Ascending aorta (tissue), 2 donors: Measurements from ENCODE around the gene CPN1. TPM values are rescaled to one million over a fixed set of nuclear protein-coding genes. Genes with fewer than 3 reads are reported as not detected.

ENCODE experiments used
- DNase-seq, 2 donors: peaks; one replicate each; pipeline ENCODE4 v3.0.0-alpha.2; 2019; ENCODE audit warnings: low spot score in 2 of 2
- H3K27ac ChIP-seq, 2 donors: fragments of 200-600 bp; sonication (generic); one replicate each; pipeline ENCODE4 v1.5.1; 2016 to 2017; ENCODE audit warnings: mild to moderate bottlenecking in 1 of 2
- H3K27me3 ChIP-seq: fragments of 200-600 bp; sonication (generic); one replicate; pipeline ENCODE4 v1.5.1; 2017
- H3K36me3 ChIP-seq, 2 donors: fragments of 200-600 bp; sonication (generic); one replicate each; pipeline ENCODE4 v1.5.1; 2016
- H3K4me1 ChIP-seq, 2 donors: fragments of 200-600 bp; sonication (generic); one replicate each; pipeline ENCODE4 v1.5.1; 2016 to 2017; ENCODE audit warnings: mild to moderate bottlenecking in 1 of 2
- H3K4me3 ChIP-seq, 2 donors: fragments of 200-600 bp; sonication (generic); one replicate each; pipeline ENCODE4 v1.5.1; 2016 to 2017; ENCODE audit warnings: mild to moderate bottlenecking in 1 of 2
- H3K9me3 ChIP-seq, 2 donors: fragments of 200-600 bp; sonication (generic); one replicate each; pipeline ENCODE4 v1.5.1; 2016
- CTCF ChIP-seq, 3 experiments: fragments of 200-600 bp in 2 of 3; fragments of 450-650 bp in 1 of 3; sonication (generic) in 2 of 3; IDR thresholded peaks; one replicate each; pipeline ENCODE4 v1.5.1; 2016 to 2019; ENCODE audit warnings: antibody characterized with exemption in 3 of 3, mild to moderate bottlenecking in 1 of 3, moderate library complexity in 1 of 3
- intact Hi-C: fragments of 100-400 bp; cut with DNase I; formaldehyde crosslinking; loops from one replicate; pipeline ENCODE4 v1.15.1; 2023
- total RNA-seq: library from RNA; depleted of rRNA; stranded (reverse); fragments of >200 nt; gene quantifications from one replicate; pipeline ENCODE4 v1.1.0, GENCODE V29; 2016

CPN1 gene
- total RNA-seq, 1 donor from 2014 or later, result not detected

- H3K4me1 ChIP-seq, result no peaks in the 10 kb centered on the region
- DNase-seq, result no peak
- H3K27me3 ChIP-seq, result no peaks in the 10 kb centered on the region
- no peaks in the 10 kb centered on the region for H3K36me3 ChIP-seq
- no peak for TF ChIP-seq CTCF (IDR thresholded peaks at IDR 0.05)
- H3K27ac ChIP-seq, result no peak overlapping the region
- peaks cover 0 to 4% of the 10 kb centered on the region in 2 donors for H3K9me3 ChIP-seq
- intact Hi-C loops, result no loop called here
- H3K4me3 ChIP-seq, result no peak overlapping the region
Observed at GRCh38 chr10:100022403-100022802, 59.3 kb downstream of the CPN1 start.

- no peak for DNase-seq
- intact Hi-C loops, result no loop called here
- no peaks in the 10 kb centered on the region for H3K27me3 ChIP-seq
- H3K9me3 ChIP-seq, result no peaks in the 10 kb centered on the region
- TF ChIP-seq CTCF (IDR thresholded peaks at IDR 0.05), result no peak
- H3K4me3 ChIP-seq, result no peak overlapping the region
- H3K36me3 ChIP-seq, result no peaks in the 10 kb centered on the region
- no peaks in the 10 kb centered on the region for H3K4me1 ChIP-seq
- H3K27ac ChIP-seq, result no peak overlapping the region
Observed at GRCh38 chr10:100021322-100021721, 60.3 kb downstream of the CPN1 start.

- Histone ChIP-seq H3K4me1 (no peaks in the 10 kb centered on the region), H3K27ac (no peak overlapping the region), H3K27me3 (no peaks in the 10 kb centered on the region), H3K4me3 (no peak overlapping the region), H3K9me3 (no peaks in the 10 kb centered on the region), H3K36me3 (no peaks in the 10 kb centered on the region)
- DNase-seq, result no peak
- no peak for TF ChIP-seq CTCF (IDR thresholded peaks at IDR 0.05)
- intact Hi-C loops, result no loop called here
Observed at GRCh38 chr10:100020886-100021253, 60.8 kb downstream of the CPN1 start.

- no peaks in the 10 kb centered on the region for H3K9me3 ChIP-seq
- H3K27ac ChIP-seq, result no peak overlapping the region
- DNase-seq, result no peak
- no peak for TF ChIP-seq CTCF (IDR thresholded peaks at IDR 0.05)
- H3K4me1 ChIP-seq, result no peaks in the 10 kb centered on the region
- H3K27me3 ChIP-seq, result no peaks in the 10 kb centered on the region
- H3K36me3 ChIP-seq, result no peaks in the 10 kb centered on the region
- intact Hi-C loops, result no loop called here
- H3K4me3 ChIP-seq, result no peak overlapping the region
Observed at GRCh38 chr10:100020142-100020885, 61.4 kb downstream of the CPN1 start.

- Histone ChIP-seq H3K4me3 (no peak overlapping the region), H3K27me3 (no peaks in the 10 kb centered on the region), H3K4me1 (no peaks in the 10 kb centered on the region), H3K27ac (no peak overlapping the region), H3K36me3 (no peaks in the 10 kb centered on the region), H3K9me3 (no peaks in the 10 kb centered on the region)
- intact Hi-C loops, result no loop called here
- no peak for DNase-seq
- no peak for TF ChIP-seq CTCF (IDR thresholded peaks at IDR 0.05)
Observed at GRCh38 chr10:100019787-100020141, 61.9 kb downstream of the CPN1 start.
